Hematopoietic multipotent progenitor cell treated with erythropoietin and hydrocortisone succinate and interleukin-3 and kit ligand, for 4 days (in vitro differentiated cells): ENCODE data around the gene CSTF3.
"Not testable (repeated sequence)": the region's sequence is repeated elsewhere in the genome, so short reads cannot be mapped to it uniquely, and the experiment has no call there.

ENCODE experiments used
- DNase-seq: peaks from one replicate; pipeline ENCODE4 v3.0.0-alpha.2; 2015

The CSTF3 gene

DNA sequence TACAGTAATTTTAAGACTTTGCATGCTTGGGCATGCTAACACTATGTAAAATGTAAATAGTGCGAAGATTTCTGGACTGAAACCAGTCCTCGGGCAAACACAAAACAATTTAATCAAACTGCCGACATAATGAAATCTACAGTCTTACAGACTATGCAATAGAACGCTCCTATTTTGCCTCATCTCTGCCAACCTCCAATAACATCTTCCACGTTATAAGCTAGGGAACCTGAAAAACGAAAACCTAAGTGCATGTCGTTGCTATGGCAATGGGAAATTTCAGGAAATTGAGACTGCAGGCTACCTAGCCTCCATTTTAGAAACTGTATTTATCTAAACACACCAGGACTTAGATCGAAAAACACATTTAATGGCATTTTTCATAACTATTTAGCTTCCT, 1.1 kb downstream of the CSTF3 start:
- peak; percentile 66 for DNase-seq

GRCh38 chr11:33159378-33159867, 1.9 kb downstream of the CSTF3 start:
- DNase-seq, result not testable (repeated sequence)

- no peak for DNase-seq
These were observed 2.5 kb downstream of the CSTF3 start for GRCh38 chr11:33158596-33159275.

- no peak for DNase-seq
These were observed 3.9 kb downstream of the CSTF3 start for GRCh38 chr11:33157103-33158027.

DNA sequence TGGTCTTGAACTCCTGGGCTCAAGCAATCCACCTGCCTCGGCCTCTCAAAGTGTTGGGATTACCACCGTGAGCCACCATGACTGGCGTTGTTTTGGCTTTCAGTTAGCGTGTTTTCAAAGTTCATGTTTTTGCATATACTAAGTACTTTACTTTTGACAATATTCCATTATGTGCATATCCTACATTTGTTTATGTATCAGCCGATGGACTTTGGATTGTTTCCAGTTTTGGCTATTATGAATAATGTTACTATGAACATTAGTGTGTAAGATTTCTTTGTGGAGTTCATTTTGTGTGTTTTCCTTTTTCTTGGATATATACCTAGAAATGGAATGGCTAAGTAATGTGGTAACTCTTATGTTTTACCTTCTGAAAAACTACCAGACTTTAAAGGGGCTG, 9.9 kb downstream of the CSTF3 start:
- DNase-seq, result no peak

- no peak for DNase-seq
These were observed 13.7 kb downstream of the CSTF3 start for GRCh38 chr11:33147559-33147958.

DNA sequence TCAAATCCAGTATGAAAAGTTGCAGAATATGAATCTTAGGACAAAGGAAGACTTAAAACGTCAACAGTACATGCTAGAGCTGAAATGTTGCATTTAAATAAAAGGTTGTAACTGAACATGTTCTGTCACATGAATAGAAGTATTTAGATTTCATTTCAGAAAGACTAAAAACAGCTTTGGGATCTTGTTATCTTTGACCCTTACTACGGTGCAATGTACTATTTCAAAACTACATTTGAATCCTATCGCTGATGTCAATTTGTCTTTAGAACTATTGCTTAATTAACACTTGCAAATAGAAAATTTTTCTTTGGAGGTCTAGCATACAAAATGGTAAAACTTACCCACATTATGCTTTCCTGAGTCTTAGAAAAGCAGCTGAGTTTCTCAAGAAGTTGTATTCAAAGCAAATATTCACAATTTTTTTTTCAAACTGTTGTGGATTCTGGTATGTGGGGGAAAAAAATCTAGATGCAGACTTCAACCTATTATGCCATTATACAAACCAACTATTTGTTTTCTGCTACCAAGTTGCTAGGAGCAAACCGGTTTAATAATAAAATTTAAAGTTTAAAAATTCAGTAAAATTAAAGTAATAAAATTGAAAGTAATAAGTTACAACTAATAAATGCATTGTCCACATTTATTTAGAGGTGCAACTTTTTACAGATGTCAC, 25.4 kb downstream of the CSTF3 start:
- no peak for DNase-seq

GRCh38 chr11:33135216-33135615, 26.1 kb downstream of the CSTF3 start:
- DNase-seq, result no peak

DNA sequence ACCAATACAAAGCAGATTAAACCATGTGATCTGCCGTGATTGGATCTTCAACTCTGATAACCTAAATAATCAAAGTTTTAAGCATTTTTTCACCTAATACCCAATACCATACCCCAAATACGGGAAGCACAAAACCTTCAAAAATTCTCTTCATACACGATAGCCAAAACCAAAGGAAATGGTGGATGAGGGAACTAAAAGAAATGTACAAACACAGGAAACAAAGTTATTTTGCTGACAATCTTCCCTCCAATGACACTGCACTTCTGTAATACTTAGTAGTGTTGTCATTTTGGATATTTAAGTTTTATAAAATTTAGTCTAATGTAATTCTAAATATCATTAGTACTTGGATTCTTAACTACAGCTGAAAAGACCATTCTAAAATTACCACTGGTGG, 27.0 kb downstream of the CSTF3 start:
- DNase-seq, result peak; percentile 59

DNA sequence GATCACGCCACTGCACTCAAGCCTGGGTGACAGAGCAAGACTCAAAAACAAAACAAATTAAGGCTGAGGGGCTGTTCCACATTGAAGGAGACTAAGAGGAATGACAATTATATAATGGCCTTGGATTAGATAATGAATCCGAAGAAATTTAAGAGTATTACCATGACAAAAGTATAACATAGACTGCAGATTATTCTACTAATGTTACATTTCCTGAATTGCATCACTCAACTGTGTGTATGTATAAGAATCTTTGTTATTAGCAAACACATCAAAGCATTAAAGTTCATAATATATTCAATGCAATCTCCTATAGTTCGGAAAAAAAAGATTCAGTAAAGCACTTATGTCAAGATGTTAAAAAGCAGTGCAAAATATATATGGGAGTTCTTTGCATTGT, 27.5 kb downstream of the CSTF3 start:
- DNase-seq, result no peak

GRCh38 chr11:33132510-33132909, 28.8 kb downstream of the CSTF3 start:
- no peak for DNase-seq

- DNase-seq, result no peak
These were observed 32.5 kb downstream of the CSTF3 start for GRCh38 chr11:33128739-33129138.

- DNase-seq, result no peak
These were observed 35.7 kb downstream of the CSTF3 start for GRCh38 chr11:33125611-33126010.

DNA sequence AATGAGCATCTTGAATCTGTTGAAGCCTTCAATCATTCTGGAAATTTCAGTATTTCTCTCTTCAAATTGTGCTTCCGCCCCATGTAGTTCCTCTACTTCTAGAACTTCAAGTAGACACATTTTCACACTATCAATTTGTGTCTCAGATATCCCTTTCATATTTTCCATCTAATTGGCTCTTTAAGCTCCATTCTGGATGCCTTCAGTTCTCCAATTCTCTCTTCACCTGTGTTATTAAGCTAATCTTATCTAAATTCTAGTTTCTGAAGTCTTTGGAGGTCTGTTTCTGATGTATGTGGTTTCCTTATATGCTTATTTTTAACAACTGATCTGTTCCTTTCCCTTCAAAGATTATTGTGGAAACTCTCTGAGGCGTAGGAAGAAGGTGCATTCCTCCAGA, 36.3 kb downstream of the CSTF3 start:
- no peak for DNase-seq

GRCh38 chr11:33122696-33123095, 38.6 kb downstream of the CSTF3 start:
- not testable (repeated sequence) for DNase-seq

GRCh38 chr11:33116535-33116934, 44.7 kb downstream of the CSTF3 start:
- DNase-seq, result no peak

GRCh38 chr11:33110083-33110482, 51.2 kb downstream of the CSTF3 start:
- no peak for DNase-seq

DNA sequence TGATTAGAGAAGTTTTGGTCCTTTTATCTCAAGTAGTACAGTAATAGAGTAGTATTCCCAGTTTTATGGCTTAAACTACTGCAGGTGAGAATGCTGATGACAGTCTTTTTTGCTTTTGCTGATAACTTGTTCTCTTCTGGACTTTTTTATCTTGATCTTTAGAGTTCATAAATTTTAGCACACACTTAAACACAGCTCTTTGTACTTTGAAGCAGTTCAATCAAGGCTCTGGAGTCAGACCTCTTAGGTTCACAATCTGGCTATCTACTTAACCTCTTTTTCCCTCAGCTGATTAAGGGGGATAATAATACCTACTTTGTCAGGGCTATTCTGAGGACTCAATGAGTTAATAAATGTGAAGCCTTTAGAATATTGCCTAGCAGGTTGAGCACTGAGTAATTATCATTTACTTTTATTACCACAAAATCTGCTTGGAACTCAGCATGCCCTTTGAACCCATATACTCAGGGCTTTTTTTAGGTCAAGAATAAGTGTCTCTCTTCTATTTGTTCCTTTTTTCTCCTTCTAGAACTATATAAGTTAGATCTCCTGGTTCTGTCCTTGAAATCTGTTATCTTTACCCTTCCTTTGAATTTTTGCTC, 51.9 kb downstream of the CSTF3 start:
- no peak for DNase-seq

- DNase-seq, result no peak
These were observed 57.4 kb downstream of the CSTF3 start for GRCh38 chr11:33103836-33104235.

GRCh38 chr11:33094157-33094556, 67.1 kb downstream of the CSTF3 start:
- no peak for DNase-seq

GRCh38 chr11:33089776-33090175, 71.5 kb downstream of the CSTF3 start:
- no peak for DNase-seq

DNA sequence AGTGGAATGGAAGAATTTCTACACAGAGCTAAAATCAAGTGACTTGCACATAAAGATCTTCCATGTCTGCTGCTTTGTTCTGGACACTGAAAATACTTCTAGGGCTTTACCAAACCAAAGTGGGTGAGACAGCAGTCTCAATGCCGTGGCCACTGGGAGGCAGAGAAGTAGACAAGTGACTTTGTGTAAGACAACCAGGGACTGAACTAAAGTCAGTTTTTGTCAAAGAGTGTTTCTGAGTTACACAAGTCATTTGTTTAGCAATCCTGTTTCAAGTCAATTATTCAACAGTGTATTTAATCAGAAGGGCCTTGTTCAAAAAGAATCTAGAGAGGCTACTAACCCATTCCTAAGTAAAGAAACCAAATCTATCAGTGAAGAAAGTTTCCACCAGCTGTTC, 75.3 kb downstream of the CSTF3 start:
- no peak for DNase-seq

GRCh38 chr11:33083918-33084317, 77.4 kb downstream of the CSTF3 start:
- no peak for DNase-seq
